Left ventricle myocardium superior (tissue), 1 donor: ENCODE measurements around the gene TRIM17. TPM values are rescaled to one million over a fixed set of nuclear protein-coding genes. Genes with fewer than 3 reads are reported as not detected.

Source experiments
- ATAC-seq: fragments of 200-7000 bp; cut with Tn5 transposase; one replicate; pipeline ENCODE4 v1.9.1; 2020; ENCODE audit warnings: mild to moderate bottlenecking, moderate library complexity
- DNase-seq: peaks from one replicate; pipeline ENCODE4 v3.0.0-alpha.2; 2020
- intact Hi-C: fragments of 100-400 bp; cut with micrococcal nuclease; formaldehyde crosslinking; loops from one replicate; pipeline ENCODE4 v1.11.0; 2022
- total RNA-seq: library from RNA; stranded (reverse); fragmentation: NEBNext Ultra II Directional; extraction: Animal tissue kit (Norgen Biotek cat#: 25700); gene quantifications from one replicate; pipeline ENCODE4 v1.2.1, GENCODE V29; 2021
- donor health status: DM: no; HTN: yes; CAD: no; lungs with severe emphysema.

TRIM17 gene
- total RNA-seq, 1 donor from 2014 or later, result 0.50 TPM

- peak; percentile 80 for DNase-seq
- peak; percentile 90 for ATAC-seq
- intact Hi-C loops, result no loop called here
Observed at GRCh38 chr1:228393268-228393701, 23.4 kb downstream of the TRIM17 start.

GRCh38 chr1:228392111-228392936, 24.3 kb downstream of the TRIM17 start:
- intact Hi-C loops, result no loop called here
- ATAC-seq (no peak), DNase-seq (no peak)

GRCh38 chr1:228391411-228392020, 25.1 kb downstream of the TRIM17 start:
- peak; percentile 26 for DNase-seq
- ATAC-seq, result no peak
- intact Hi-C loops, result no loop called here

- intact Hi-C loops, result no loop called here
- no peak for ATAC-seq
- no peak for DNase-seq
Observed at GRCh38 chr1:228390649-228391048, 26.0 kb downstream of the TRIM17 start.

GRCh38 chr1:228387321-228387720, 29.3 kb downstream of the TRIM17 start:
- ATAC-seq (no peak), DNase-seq (no peak)
- intact Hi-C loops, result no loop called here

- intact Hi-C loops, result no loop called here
- DNase-seq (no peak), ATAC-seq (no peak)
Observed at GRCh38 chr1:228385232-228385631, 31.4 kb downstream of the TRIM17 start.

GRCh38 chr1:228383773-228384172, 32.9 kb downstream of the TRIM17 start:
- DNase-seq (no peak), ATAC-seq (no peak)
- intact Hi-C loops, result no loop called here

GRCh38 chr1:228381356-228381755, 35.3 kb downstream of the TRIM17 start:
- ATAC-seq (no peak), DNase-seq (no peak)
- intact Hi-C loops, result no loop called here

- DNase-seq, result no peak
- intact Hi-C loops, result no loop called here
- no peak for ATAC-seq
Observed at GRCh38 chr1:228379666-228380065, 37.0 kb downstream of the TRIM17 start.

GRCh38 chr1:228378873-228379460, 37.7 kb downstream of the TRIM17 start:
- intact Hi-C loops, result no loop called here
- DNase-seq, result peak; percentile 51
- no peak for ATAC-seq

- intact Hi-C loops, result no loop called here
- DNase-seq (peak; percentile 87), ATAC-seq (peak; percentile 48)
Observed at GRCh38 chr1:228378090-228378872, 38.4 kb downstream of the TRIM17 start.

- ATAC-seq, result no peak
- DNase-seq, result no peak
- intact Hi-C loops, result no loop called here
Observed at GRCh38 chr1:228377664-228378089, 39.0 kb downstream of the TRIM17 start.

GRCh38 chr1:228376651-228377631, 39.7 kb downstream of the TRIM17 start:
- ATAC-seq, result no peak
- DNase-seq, result peak; percentile 29
- intact Hi-C loops, result no loop called here

GRCh38 chr1:228376262-228376628, 40.4 kb downstream of the TRIM17 start:
- ATAC-seq (no peak), DNase-seq (no peak)
- intact Hi-C loops, result no loop called here

- DNase-seq, result peak; percentile 28
- intact Hi-C loops, result no loop called here
- no peak for ATAC-seq
Observed at GRCh38 chr1:228375578-228376261, 40.9 kb downstream of the TRIM17 start.

- intact Hi-C loops, result no loop called here
- peak; percentile 58 for ATAC-seq
- DNase-seq, result peak; percentile 92
Observed at GRCh38 chr1:228374711-228375577, 41.7 kb downstream of the TRIM17 start.
